Measurements from ENCODE around the gene SPIRE2.
"Not testable (repeated sequence)": the region's sequence is repeated elsewhere in the genome, so short reads cannot be mapped to it uniquely, and the experiment has no call there.

The SPIRE2 gene

GRCh38 chr16:89899879-89900481, 71.7 kb downstream of the SPIRE2 start:
- DNase-seq, result no peak

GRCh38 chr16:89900885-89901284, 72.6 kb downstream of the SPIRE2 start:
- DNase-seq, result no peak

DNA sequence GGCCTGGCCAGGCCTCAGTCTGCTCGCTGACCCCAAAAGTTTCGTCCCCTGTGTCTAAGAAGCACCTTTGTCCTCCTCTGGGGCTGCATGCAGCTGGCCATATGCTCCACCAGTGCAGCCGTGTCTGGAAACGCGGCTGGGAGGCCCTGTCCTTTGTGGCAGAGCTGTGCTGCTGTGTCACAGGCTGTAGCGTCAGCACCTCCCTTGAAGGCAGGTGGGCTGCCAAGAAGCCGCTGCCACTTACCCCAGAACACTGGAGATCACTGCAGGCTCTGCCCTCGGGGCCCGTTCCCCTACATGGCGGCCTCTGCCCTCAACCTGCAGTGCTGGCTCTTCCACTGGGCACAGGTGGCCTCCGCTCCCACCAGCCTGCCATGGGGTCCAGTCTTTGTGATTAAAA, 74.7 kb downstream of the SPIRE2 start:
- DNase-seq, result no peak

DNA sequence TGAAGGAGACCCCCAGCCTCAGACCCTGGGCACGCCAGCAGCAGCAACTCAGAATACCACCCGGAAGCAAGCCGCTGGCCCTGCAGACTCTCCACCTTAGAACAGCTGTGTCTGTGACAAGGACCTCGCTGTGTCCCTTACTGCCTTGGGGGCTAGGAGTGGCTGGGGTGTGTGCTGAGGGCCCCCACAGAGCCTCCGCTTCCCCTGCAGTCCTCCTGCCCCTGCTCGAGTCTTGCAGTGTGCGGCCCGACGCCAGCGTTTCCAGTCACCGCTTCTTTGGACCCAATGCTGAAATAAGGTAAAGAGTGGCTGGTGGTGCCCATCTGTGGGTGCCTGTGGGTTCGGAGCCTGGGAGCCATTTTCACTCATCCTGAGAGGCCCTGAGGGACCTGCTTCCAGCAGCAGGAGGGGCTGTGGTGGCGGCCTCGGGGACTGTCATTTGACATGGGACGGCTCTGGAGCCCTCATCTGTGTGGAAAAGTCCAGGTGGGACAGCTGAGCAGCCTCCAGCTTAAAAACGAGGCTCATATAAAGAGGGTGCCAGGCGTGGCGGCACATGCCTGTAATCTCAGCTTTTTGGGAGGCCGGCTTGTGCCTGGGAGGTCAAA, 75.7 kb downstream of the SPIRE2 start:
- no peak for DNase-seq

- no peak for DNase-seq
Measured at GRCh38 chr16:89904606-89905510, 76.6 kb downstream of the SPIRE2 start.

- DNase-seq, result no peak
Measured at GRCh38 chr16:89905511-89906139, 77.3 kb downstream of the SPIRE2 start.

- no peak for DNase-seq
Measured at GRCh38 chr16:89906140-89907025, 78.1 kb downstream of the SPIRE2 start.

- no peak for DNase-seq
Measured at GRCh38 chr16:89907055-89907814, 79.0 kb downstream of the SPIRE2 start.

DNA sequence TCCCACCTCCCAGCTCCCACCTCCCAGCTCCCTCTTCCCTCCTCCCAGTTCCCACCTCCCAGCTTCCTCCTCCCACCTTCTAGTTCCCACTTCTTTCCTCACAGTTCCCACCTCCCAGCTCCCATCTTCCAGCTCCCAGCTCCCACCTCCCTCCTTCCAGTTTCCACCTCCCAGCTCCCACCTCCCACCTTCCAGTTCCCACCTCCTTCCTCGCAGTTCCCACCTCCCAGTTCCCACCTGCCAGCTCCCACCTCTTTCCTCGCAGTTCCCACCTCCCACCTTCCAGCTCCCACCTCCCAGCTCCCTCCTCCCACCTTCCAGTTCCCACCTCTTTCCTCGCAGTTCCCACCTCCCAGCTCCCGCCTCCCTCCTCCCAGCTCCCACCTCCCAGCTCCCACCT, 80.0 kb downstream of the SPIRE2 start:
- no peak for DNase-seq

- DNase-seq, result peak; percentile 64 to 66
Measured at GRCh38 chr16:89909777-89910716, 81.8 kb downstream of the SPIRE2 start.

GRCh38 chr16:89910717-89911354, 82.6 kb downstream of the SPIRE2 start:
- no peak for DNase-seq

DNA sequence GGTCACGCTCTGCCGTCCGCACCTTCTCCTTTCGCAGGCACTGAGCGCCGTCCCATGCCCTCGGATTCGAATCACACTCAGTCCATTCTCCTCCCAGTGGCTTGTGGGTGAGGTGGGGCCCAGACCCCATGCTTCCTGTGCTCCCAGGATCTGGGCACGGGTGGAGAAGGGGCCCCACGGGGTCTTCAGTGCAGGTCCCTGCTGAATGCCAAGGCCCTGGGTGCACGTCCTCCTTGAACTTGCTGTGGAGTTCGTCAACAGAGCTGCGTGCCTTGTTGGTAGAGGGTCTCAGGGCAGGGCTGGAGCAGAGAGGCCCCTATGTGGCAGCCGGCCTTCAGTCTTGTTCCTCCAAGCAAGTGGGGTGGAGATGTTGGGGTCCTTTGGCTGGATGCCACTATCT, 83.1 kb downstream of the SPIRE2 start:
- no peak for DNase-seq

DNA sequence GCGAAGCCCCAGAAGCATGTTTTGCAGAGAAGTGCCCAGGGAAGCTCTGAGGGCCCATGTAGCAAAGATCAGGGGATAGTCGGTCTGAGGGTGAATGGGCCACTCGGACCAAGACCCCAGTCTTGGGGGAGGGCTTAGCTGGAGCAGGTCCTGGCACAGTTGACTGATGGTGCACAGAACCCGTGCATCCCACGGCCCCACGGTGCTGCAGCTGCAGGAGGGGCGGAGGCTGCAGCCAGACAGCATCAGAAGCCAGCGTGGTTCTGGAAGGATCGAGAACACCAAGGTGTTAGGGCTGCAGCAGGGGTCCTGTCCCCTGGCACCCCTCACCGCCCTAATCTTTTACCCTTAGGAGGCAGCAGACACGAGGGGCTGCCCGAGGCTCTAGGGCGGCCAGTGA, 83.9 kb downstream of the SPIRE2 start:
- no peak for DNase-seq

DNA sequence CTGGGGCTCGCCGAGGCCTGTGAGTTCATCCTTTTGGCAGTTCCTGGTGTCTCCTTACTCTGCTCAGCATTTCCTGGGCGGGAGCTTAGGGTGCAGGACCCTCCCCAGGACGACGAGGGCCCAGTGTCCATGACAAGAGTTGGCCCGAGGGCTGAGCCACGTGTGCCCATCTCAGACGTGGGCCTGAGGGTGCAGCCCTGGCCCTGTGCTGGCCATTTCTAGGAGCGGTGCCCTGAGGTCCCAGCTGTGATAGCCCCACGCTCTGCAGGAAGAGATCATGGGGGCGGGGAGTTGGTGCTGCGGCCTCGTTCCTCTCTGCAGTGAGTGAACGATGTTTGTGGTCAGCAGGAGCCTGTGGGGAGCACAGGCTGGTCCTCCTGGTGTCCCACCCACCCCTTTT, 84.4 kb downstream of the SPIRE2 start:
- DNase-seq, result no peak

DNA sequence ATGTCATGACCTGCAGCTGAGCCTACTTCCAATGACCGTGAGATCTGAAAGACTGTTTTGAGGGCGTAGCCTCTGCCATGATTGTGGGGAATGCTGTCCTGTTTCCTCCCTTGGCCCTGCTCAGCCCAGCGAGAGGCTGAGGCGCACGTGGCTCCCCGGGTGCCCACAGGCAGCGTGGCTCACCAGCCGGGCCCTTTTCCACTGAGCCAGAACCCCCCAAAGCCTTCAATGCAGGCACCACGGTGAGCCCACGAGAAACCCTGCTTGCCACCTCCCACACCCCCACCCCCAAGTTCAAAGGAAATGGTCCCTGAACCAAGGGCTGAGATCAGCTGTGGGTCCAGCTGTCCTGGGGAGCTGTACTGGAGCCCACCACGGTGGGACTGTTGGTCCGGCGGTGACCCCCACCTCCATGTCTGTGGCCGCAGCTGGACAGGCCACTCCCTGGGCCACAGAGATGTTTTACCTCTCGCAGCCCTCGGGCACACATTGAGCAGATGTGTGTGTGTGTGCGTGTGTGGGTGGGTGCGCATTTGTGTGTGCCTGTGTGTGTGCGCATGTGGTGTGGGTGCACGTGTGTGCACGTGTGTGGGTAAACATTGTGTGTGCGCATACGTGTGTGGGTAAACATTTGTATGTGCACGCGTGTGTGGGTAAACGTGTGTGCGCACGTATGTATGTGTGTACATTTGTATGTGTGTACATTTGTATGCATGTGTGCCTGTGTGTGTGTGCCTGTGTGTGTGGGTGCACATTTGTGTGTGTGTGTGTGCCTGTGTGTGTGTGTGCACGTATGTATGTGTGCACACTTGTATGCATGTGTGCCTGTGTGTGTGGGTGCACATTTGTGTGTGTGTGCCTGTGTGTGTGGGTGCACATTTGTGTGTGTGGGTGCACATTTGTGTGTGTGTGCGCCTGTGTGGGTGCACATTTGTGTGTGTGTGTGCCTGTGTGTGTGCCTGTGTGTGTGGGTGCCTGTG, 85.4 kb downstream of the SPIRE2 start:
- DNase-seq, result no peak

- DNase-seq, result not testable (repeated sequence)
Measured at GRCh38 chr16:89914642-89915285, 86.5 kb downstream of the SPIRE2 start.

GRCh38 chr16:89915303-89916232, 87.3 kb downstream of the SPIRE2 start:
- DNase-seq, result no peak

All from stimulated activated CD4-positive, alpha-beta T cell treated with anti-CD3 and anti-CD28 coated beads, Interleukin-2, amount 100 ng/mL, for 48 hours (primary cell).